Activated CD4-positive, alpha-beta T cell treated with anti-CD3 and anti-CD28 coated beads for 24 hours (primary cell): ENCODE results near the gene CREB3L1.

Experiments
- DNase-seq, 2 donors: peaks; one replicate each; pipeline ENCODE4 v3.0.0-alpha.2; 2020; ENCODE audit warnings: low read depth in 2 of 2

Gene CREB3L1

GRCh38 chr11:46321757-46322156 lies 44.3 kb downstream of the CREB3L1 start:
- no peak for DNase-seq

GRCh38 chr11:46322759-46323158 lies 45.3 kb downstream of the CREB3L1 start:
- DNase-seq = no peak

- no peak for DNase-seq
Measured at GRCh38 chr11:46326813-46327416, 49.5 kb downstream of the CREB3L1 start.

- DNase-seq = no peak
Measured at GRCh38 chr11:46327829-46328228, 50.4 kb downstream of the CREB3L1 start.

- no peak for DNase-seq
Measured at GRCh38 chr11:46330154-46330553, 52.7 kb downstream of the CREB3L1 start.

GRCh38 chr11:46330563-46331281 lies 53.3 kb downstream of the CREB3L1 start:
- no peak for DNase-seq

GRCh38 chr11:46331282-46331984 lies 54.0 kb downstream of the CREB3L1 start:
- DNase-seq = no peak

- DNase-seq = no peak
Measured at GRCh38 chr11:46332093-46332567, 54.7 kb downstream of the CREB3L1 start.

GRCh38 chr11:46332568-46333393 lies 55.3 kb downstream of the CREB3L1 start:
- no peak for DNase-seq

GRCh38 chr11:46333394-46333947 lies 56.0 kb downstream of the CREB3L1 start:
- DNase-seq = no peak

- DNase-seq = no peak
Measured at GRCh38 chr11:46334211-46334610, 56.7 kb downstream of the CREB3L1 start.

- no peak for DNase-seq
Measured at GRCh38 chr11:46335271-46335670, 57.8 kb downstream of the CREB3L1 start.

GRCh38 chr11:46335890-46336562 lies 58.6 kb downstream of the CREB3L1 start:
- no peak for DNase-seq

GRCh38 chr11:46336563-46337180 lies 59.2 kb downstream of the CREB3L1 start:
- DNase-seq = no peak

GRCh38 chr11:46337626-46338345 lies 60.3 kb downstream of the CREB3L1 start:
- no peak for DNase-seq

GRCh38 chr11:46338636-46338987 lies 61.1 kb downstream of the CREB3L1 start:
- DNase-seq = no peak

GRCh38 chr11:46338988-46339666 lies 61.7 kb downstream of the CREB3L1 start:
- DNase-seq = no peak

GRCh38 chr11:46339816-46340215 lies 62.4 kb downstream of the CREB3L1 start:
- no peak for DNase-seq

GRCh38 chr11:46341454-46341853 lies 64.0 kb downstream of the CREB3L1 start:
- DNase-seq = no peak
